Measurements from ENCODE around the gene HIC1. TPM values are rescaled to one million over a fixed set of nuclear protein-coding genes. Genes with fewer than 3 reads are reported as not detected.

The HIC1 gene
- polyA plus RNA-seq, 1 of the 3 experiments (the other 2 are of a cell fraction) = 6.4 TPM

GRCh38 chr17:2049333-2050299, 5.3 kb upstream of the HIC1 start (continued):
- TF ChIP-seq PBX3 (IDR thresholded peaks at IDR 0.05) (no peak), MEF2A (IDR thresholded peaks at IDR 0.05; ENCODE audit: borderline replicate concordance, low read depth) (no peak), POLR2AphosphoS5 (IDR thresholded peaks at IDR 0.05; ENCODE audit: low read depth, low read length) (no peak)
- TF ChIP-seq, protein P1, sequence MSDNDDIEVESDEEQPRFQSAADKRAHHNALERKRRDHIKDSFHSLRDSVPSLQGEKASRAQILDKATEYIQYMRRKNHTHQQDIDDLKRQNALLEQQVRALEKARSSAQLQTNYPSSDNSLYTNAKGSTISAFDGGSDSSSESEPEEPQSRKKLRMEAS (IDR thresholded peaks at IDR 0.05; ENCODE audit: low read depth) = no peak
- TF ChIP-seq, protein P2, sequence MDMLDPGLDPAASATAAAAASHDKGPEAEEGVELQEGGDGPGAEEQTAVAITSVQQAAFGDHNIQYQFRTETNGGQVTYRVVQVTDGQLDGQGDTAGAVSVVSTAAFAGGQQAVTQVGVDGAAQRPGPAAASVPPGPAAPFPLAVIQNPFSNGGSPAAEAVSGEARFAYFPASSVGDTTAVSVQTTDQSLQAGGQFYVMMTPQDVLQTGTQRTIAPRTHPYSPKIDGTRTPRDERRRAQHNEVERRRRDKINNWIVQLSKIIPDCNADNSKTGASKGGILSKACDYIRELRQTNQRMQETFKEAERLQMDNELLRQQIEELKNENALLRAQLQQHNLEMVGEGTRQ (IDR thresholded peaks at IDR 0.05; ENCODE audit: borderline replicate concordance, low read depth, low read length) = no peak

DNA sequence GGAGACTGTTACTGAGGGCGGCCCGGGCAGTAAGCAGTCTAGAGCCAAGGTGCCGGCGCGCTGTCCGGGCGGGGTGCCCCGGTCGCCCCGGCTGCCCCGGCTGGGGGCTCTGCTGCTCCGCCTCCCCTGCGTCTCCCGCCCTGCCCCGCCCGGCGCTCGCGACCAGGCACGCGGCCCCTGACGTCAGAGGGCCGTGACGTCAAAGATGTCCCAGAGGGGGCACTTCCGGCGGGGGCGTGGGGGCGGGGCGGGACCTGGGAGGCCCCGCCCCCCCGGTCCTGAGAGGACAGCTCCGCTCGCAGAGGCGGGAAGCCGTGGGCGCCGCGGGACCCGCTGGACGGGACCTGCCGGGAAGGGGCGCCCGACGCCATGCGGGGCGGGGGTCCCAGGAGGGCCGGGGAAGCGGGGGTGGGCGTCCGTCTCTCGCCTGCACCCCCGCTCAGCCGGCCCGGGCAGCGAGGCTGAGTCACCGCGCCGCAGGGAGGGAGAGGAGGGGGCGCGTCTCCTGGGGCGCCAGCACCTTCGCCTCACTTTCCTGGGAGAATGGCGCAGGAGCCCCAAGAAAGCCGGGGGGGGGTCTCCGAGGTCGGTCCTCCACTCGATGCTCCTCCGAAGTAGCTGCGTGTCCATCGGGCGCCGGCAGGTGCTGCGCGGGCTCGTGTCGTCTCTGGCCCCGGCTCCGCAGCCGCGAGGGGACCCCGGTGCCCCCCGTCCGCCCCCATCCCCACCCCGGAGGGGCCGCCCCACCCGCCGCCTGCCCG, 4.4 kb upstream of the HIC1 start:
- H3K36me3 ChIP-seq (replicated peaks in 1 of 2; ENCODE audit: control insufficient read depth in 1 of 2, insufficient read depth in 2 of 2, low read length in 1 of 2) = peaks cover 0 to 9% of the 10 kb centered on the region in 2 experiments
- peaks cover 4 to 16% of the 10 kb centered on the region in 2 experiments; a peak in 2 of 4 replicates for H3K4me1 ChIP-seq (ENCODE audit: control insufficient read depth in 1 of 2, insufficient read depth in 2 of 2, low read depth in 1 of 2, low read length in 1 of 2)
- POLR2A ChIA-PET = interaction anchor here (0.9 kb wide), 1 partner anchor 9 kb away, joined by 3 read pairs; the partner anchor contains the start of gene OVCA2
- CTCF ChIA-PET = interaction anchor here (0.9 to 3.6 kb wide), 6 partner anchors 12 to 232 kb away, joined by 3 to 50 read pairs (median 6); no protein-coding TSS in a partner anchor
- peaks cover 9% of the 10 kb centered on the region for H3K79me2 ChIP-seq (ENCODE audit: insufficient read depth)
- no peak overlapping the region for H2AFZ ChIP-seq (ENCODE audit: low read depth)
- H4K20me1 ChIP-seq (ENCODE audit: insufficient read depth) = peaks cover 5% of the 10 kb centered on the region; the same call in 1 of the 2 replicates
- TF ChIP-seq TEAD4 (IDR thresholded peaks at IDR 0.05; ENCODE audit: borderline replicate concordance, insufficient read depth) = no peak
- TF ChIP-seq, protein P1 (IDR thresholded peaks at IDR 0.05; ENCODE audit: low read depth) = peak; percentile 95
- TF ChIP-seq, protein P3, sequence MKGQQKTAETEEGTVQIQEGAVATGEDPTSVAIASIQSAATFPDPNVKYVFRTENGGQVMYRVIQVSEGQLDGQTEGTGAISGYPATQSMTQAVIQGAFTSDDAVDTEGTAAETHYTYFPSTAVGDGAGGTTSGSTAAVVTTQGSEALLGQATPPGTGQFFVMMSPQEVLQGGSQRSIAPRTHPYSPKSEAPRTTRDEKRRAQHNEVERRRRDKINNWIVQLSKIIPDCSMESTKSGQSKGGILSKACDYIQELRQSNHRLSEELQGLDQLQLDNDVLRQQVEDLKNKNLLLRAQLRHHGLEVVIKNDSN (IDR thresholded peaks at IDR 0.05; ENCODE audit: borderline replicate concordance, low read depth) = peak; percentile 27; the same call in 1 of the 2 replicates
- peak; percentile 89 for TF ChIP-seq REST (IDR thresholded peaks at IDR 0.05; ENCODE audit: low read depth, low read length)
- TF ChIP-seq PBX3 (IDR thresholded peaks at IDR 0.05) = no peak
- TF ChIP-seq GABPA (IDR thresholded peaks at IDR 0.05; ENCODE audit: low read depth) = peak; percentile 50
- TF ChIP-seq SIN3A (IDR thresholded peaks at IDR 0.05; ENCODE audit: borderline replicate concordance, low read depth, low read length) = peak; percentile 50; the same call in 1 of the 2 replicates
- H3K9me2 ChIP-seq = no peaks in the 10 kb centered on the region
- WGBS (ENCODE audit: low lambda C conversion rate) = 0% methylated on average over 4 of the region's 88 CpGs
- peak overlapping the region; percentile 56 to 75 for H3K4me3 ChIP-seq (ENCODE audit: low read depth in 2 of 2, low read length in 1 of 2)
- peak overlapping the region in 1 of 2 experiments; percentile 60; a peak in 2 of 4 replicates for H3K27ac ChIP-seq (ENCODE audit: low read depth in 2 of 2, low read length in 1 of 2)
- peak; percentile 94 for DNase-seq
- no peaks in the 10 kb centered on the region for H3K27me3 ChIP-seq (ENCODE audit: insufficient read depth)
- H3K9me3 ChIP-seq = no peaks in the 10 kb centered on the region
- peak overlapping the region; percentile 79; the same call in 1 of the 2 replicates for H3K4me2 ChIP-seq
- H3K9ac ChIP-seq = no peak overlapping the region
- H3F3A ChIP-seq (replicated peaks; ENCODE audit: insufficient read depth) = peaks cover 20% of the 10 kb centered on the region

Measured in SK-N-SH (cell line).